ENCODE results near the gene TBCD. TPM values are rescaled to one million over a fixed set of nuclear protein-coding genes. Genes with fewer than 3 reads are reported as not detected.

The TBCD gene
- polyA plus RNA-seq, 1 donor from 2014 or later = 19.4 TPM

- H3K27me3 Mint-ChIP-seq = no peaks in the 10 kb centered on the region
- peaks cover 4% of the 10 kb centered on the region for H3K36me3 Mint-ChIP-seq
- no peak overlapping the region for H3K4me3 Mint-ChIP-seq
- no peaks in the 10 kb centered on the region for H3K4me1 Mint-ChIP-seq
- peak overlapping the region in 1 of 3 donors; percentile 39 for H3K27ac Mint-ChIP-seq
- peaks cover 0 to 1% (median 0%) of the 10 kb centered on the region in 3 donors for H3K9me3 Mint-ChIP-seq
Observed at GRCh38 chr17:82831041-82831817, 79.4 kb downstream of the TBCD start.

- Mint-ChIP-seq H3K4me1 (no peaks in the 10 kb centered on the region), H3K9me3 (peaks cover 0 to 1% (median 0%) of the 10 kb centered on the region in 3 donors), H3K27ac (no peak overlapping the region), H3K4me3 (no peak overlapping the region), H3K36me3 (peaks cover 4% of the 10 kb centered on the region), H3K27me3 (no peaks in the 10 kb centered on the region)
Observed at GRCh38 chr17:82831818-82832200, 79.9 kb downstream of the TBCD start.

GRCh38 chr17:82832411-82832810, 80.5 kb downstream of the TBCD start:
- Mint-ChIP-seq H3K4me3 (no peak overlapping the region), H3K27ac (peak overlapping the region in 1 of 3 donors; percentile 62), H3K9me3 (peaks cover 0 to 1% (median 0%) of the 10 kb centered on the region in 3 donors), H3K36me3 (peaks cover 6% of the 10 kb centered on the region), H3K27me3 (no peaks in the 10 kb centered on the region), H3K4me1 (no peaks in the 10 kb centered on the region)

GRCh38 chr17:82832881-82833475, 81.1 kb downstream of the TBCD start:
- Mint-ChIP-seq H3K27me3 (no peaks in the 10 kb centered on the region), H3K36me3 (peaks cover 4% of the 10 kb centered on the region), H3K4me1 (no peaks in the 10 kb centered on the region), H3K9me3 (no peaks in the 10 kb centered on the region), H3K4me3 (no peak overlapping the region), H3K27ac (peak overlapping the region in 1 of 3 donors; percentile 80)

- H3K4me1 Mint-ChIP-seq = no peaks in the 10 kb centered on the region
- no peaks in the 10 kb centered on the region for H3K27me3 Mint-ChIP-seq
- peaks cover 4% of the 10 kb centered on the region for H3K36me3 Mint-ChIP-seq
- no peak overlapping the region for H3K27ac Mint-ChIP-seq
- no peak overlapping the region for H3K4me3 Mint-ChIP-seq
- H3K9me3 Mint-ChIP-seq = no peaks in the 10 kb centered on the region
Observed at GRCh38 chr17:82835122-82835521, 83.3 kb downstream of the TBCD start.

- H3K4me3 Mint-ChIP-seq = no peak overlapping the region
- no peaks in the 10 kb centered on the region for H3K27me3 Mint-ChIP-seq
- peaks cover 4% of the 10 kb centered on the region for H3K36me3 Mint-ChIP-seq
- no peaks in the 10 kb centered on the region for H3K4me1 Mint-ChIP-seq
- peak overlapping the region in 1 of 3 donors; percentile 39 for H3K27ac Mint-ChIP-seq
- H3K9me3 Mint-ChIP-seq = no peaks in the 10 kb centered on the region
Observed at GRCh38 chr17:82835766-82836512, 84.1 kb downstream of the TBCD start.

- Mint-ChIP-seq H3K27ac (no peak overlapping the region), H3K27me3 (no peaks in the 10 kb centered on the region), H3K9me3 (no peaks in the 10 kb centered on the region), H3K4me3 (no peak overlapping the region), H3K36me3 (peaks cover 4% of the 10 kb centered on the region), H3K4me1 (no peaks in the 10 kb centered on the region)
Observed at GRCh38 chr17:82836823-82837357, 85.0 kb downstream of the TBCD start.

GRCh38 chr17:82837586-82838320, 85.9 kb downstream of the TBCD start:
- Mint-ChIP-seq H3K27ac (peak overlapping the region in 2 of 3 donors; percentile 33 to 36), H3K4me3 (no peak overlapping the region)

GRCh38 chr17:82838386-82839063, 86.7 kb downstream of the TBCD start:
- Mint-ChIP-seq H3K9me3 (no peaks in the 10 kb centered on the region), H3K27ac (no peak overlapping the region), H3K4me3 (no peak overlapping the region), H3K27me3 (no peaks in the 10 kb centered on the region), H3K36me3 (peaks cover 2% of the 10 kb centered on the region), H3K4me1 (no peaks in the 10 kb centered on the region)

More at GRCh38 chr17:82837586-82838320, 85.9 kb downstream of the TBCD start:
- peaks cover 4% of the 10 kb centered on the region for H3K36me3 Mint-ChIP-seq
- no peaks in the 10 kb centered on the region for H3K4me1 Mint-ChIP-seq
- no peaks in the 10 kb centered on the region for H3K9me3 Mint-ChIP-seq
- H3K27me3 Mint-ChIP-seq = no peaks in the 10 kb centered on the region

GRCh38 chr17:82839617-82840292, 87.9 kb downstream of the TBCD start, which contains the start of gene ZNF750:
TSS of gene ZNF750 (minus strand) at chr17:82840022. CDS start at chr17:82832454, 7,568 bp downstream.
- H3K36me3 Mint-ChIP-seq = peaks cover 5% of the 10 kb centered on the region
- H3K4me3 Mint-ChIP-seq = no peak within 1 kb of the TSS
- no peak within 1 kb of the TSS for H3K27ac Mint-ChIP-seq
- H3K27me3 Mint-ChIP-seq = no peaks in the 10 kb centered on the region
- H3K9me3 Mint-ChIP-seq = no peaks in the 10 kb centered on the region
- H3K4me1 Mint-ChIP-seq = no peaks in the 10 kb centered on the region

GRCh38 chr17:82840431-82840831, 88.6 kb downstream of the TBCD start:
- Mint-ChIP-seq H3K27ac (no peak overlapping the region), H3K4me3 (no peak overlapping the region), H3K4me1 (no peaks in the 10 kb centered on the region), H3K36me3 (peaks cover 5% of the 10 kb centered on the region), H3K9me3 (no peaks in the 10 kb centered on the region), H3K27me3 (no peaks in the 10 kb centered on the region)

GRCh38 chr17:82841921-82842596, 90.2 kb downstream of the TBCD start:
- no peak overlapping the region for H3K27ac Mint-ChIP-seq

More at GRCh38 chr17:82841921-82842596, 90.2 kb downstream of the TBCD start:
- Mint-ChIP-seq H3K9me3 (no peaks in the 10 kb centered on the region), H3K4me1 (no peaks in the 10 kb centered on the region), H3K4me3 (no peak overlapping the region), H3K36me3 (peaks cover 5% of the 10 kb centered on the region), H3K27me3 (no peaks in the 10 kb centered on the region)
